GM12864 (cell line): ENCODE measurements around the gene ACER3.

Source experiments
- DNase-seq: peaks from one replicate; pipeline ENCODE4 v3.0.0-alpha.2; 2011; ENCODE audit warnings: low read depth
- H3K4me3 ChIP-seq: 2 replicates; pipeline ENCODE4 v1.5.1; 2011; ENCODE audit warnings: mild to moderate bottlenecking, low read depth, low read length, control low read depth
- TF ChIP-seq, protein P1 (sequence below): IDR thresholded peaks from 2 replicates; pipeline ENCODE4 v1.5.1; 2011; ENCODE audit warnings: low read depth, mild to moderate bottlenecking, moderate library complexity, low read length, control low read depth, inconsistent platforms; ENCODE audit errors: missing control alignments

ACER3 gene

DNA sequence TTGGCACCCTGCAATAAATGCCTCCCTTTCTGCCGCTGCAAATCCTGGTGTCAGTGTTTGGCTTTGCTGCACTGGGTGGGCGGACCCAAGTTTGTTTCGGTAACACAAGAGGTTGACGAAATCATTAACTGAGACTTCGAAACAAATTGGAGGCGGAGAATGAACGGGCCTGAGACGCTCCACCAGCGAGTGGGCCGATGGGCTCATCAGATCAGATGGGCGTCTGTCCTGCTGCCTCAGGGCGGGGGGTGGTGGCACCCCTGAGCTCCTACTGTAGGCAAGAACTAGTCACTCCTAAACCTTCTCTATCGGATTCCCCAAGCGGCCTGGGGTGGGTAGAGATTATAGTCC is 205.1 kb downstream of the ACER3 start:
- DNase-seq = no peak
- H3K4me3 ChIP-seq = peak overlapping the region; percentile 47
- TF ChIP-seq, protein P1, sequence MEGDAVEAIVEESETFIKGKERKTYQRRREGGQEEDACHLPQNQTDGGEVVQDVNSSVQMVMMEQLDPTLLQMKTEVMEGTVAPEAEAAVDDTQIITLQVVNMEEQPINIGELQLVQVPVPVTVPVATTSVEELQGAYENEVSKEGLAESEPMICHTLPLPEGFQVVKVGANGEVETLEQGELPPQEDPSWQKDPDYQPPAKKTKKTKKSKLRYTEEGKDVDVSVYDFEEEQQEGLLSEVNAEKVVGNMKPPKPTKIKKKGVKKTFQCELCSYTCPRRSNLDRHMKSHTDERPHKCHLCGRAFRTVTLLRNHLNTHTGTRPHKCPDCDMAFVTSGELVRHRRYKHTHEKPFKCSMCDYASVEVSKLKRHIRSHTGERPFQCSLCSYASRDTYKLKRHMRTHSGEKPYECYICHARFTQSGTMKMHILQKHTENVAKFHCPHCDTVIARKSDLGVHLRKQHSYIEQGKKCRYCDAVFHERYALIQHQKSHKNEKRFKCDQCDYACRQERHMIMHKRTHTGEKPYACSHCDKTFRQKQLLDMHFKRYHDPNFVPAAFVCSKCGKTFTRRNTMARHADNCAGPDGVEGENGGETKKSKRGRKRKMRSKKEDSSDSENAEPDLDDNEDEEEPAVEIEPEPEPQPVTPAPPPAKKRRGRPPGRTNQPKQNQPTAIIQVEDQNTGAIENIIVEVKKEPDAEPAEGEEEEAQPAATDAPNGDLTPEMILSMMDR = no peak

DNA sequence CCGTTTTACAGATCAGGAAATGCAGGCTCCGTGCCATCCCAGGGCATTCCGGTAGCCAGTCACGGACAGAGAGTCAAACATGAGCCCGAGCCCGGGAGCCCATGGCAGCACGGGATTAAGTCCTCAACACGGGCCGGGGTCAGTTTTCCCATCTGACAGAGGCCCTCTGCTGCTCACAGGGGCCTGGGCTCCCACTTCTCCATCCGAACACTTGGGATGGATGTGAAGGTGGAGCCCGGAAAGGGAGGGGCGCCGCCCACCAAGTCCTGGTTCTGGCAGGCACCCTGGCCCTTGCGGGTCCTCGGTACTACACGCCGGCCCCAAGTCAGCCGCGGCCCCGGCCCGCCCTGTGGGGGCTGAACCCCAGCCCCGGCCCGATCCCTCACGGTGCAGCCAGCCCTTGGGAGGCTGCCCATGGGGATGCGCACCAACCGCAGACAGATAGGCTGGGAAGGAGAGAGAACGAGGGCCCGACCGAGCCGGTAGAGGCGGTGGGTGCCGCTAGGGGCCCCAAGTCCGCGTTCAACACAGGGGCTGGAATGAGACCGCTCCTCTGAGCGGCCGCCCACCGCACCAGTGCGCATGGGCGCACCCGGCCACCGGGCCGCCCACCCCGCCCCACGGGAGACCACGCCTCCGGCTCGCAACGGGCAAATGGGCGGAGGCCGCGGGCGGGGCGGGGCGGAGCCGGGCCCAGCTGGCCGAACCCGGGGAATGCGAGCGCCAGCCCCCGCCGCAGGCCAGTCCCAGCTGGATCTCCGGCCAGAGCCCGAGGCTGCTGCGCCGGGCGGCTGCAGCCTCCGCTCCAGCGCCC is 205.7 kb downstream of the ACER3 start, which contains the start of gene CAPN5:
Gene CAPN5, plus strand, starts transcription at position 743 of the 814 bp plus-strand sequence. CDS start 17,916 bp downstream, outside the sequence.
- DNase-seq = no peak
- peak within 1 kb of the TSS; percentile 47 for H3K4me3 ChIP-seq
- TF ChIP-seq, protein P1 = peak; percentile 20

DNA sequence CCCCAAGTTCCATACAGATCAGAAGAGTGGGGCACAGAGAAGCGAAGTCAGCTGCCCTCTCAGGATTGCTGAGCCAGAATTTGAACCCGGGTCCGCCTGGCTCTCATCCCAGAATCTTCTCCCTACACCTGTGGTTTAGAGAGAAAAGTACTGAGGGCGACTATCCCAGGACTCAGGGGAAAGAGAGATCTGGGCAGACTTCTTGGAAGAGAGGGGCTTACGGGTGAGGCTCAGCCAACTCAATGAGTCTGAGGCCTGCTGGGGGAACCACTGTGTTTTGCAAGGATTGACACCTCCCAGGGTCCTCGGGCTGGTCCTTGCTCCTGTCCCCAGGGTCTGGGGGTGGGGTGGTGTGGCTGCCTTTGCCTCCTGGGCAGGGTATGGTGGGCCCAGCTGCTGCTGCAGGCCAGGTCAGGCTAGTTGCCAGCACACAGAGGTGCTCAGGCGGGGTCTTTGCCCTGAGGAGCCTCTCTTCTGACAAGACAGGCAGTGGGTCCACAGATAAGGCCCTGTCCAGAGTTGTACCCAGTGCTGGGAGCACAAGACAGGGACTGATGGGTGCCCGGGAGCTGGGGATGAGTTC is 207.2 kb downstream of the ACER3 start:
- H3K4me3 ChIP-seq = no peak overlapping the region
- TF ChIP-seq, protein P1 = no peak
- DNase-seq = no peak

DNA sequence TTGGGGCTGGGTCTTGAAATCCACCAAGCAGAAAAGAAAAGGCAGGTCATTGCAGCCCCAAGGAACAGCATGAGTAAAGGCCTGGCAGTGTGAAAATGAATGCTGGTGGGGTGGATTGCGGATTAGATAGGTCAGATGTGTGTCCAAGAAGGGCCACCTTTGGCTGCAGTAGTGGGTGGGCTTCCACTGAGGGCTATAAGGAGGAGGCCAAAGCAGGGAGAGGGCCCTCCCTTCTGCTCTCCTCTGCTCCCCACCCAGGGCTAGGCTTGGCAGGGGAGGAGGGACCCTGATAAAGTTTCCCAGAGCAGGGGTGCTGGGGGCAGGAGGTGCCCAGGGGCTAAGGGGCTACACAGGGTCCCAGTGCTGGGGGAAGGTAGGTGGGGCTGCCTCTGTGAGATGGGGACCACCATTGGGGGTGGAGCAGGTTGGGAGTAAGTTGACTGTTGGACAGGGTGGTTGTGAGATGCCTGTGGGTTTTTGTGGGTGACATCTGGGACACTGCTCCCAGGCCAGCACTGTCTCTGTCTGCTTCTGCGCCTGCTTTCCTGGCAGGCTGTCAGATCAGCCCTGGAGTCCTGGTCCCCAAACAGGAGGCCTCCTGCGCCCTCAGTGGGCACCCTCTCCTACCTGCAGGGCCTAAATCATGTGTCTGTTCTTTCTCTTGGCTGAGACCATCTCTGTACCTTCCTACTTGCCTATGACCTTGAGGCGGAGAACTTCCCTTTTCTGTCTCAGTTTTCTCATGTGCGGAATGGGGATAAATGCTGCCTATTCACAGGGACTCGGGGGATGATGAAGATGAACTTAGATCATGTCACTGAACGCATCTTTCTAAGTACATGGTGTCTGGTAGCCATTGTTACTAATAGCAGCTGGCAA is 208.0 kb downstream of the ACER3 start:
- TF ChIP-seq, protein P1 = no peak
- H3K4me3 ChIP-seq = no peak overlapping the region
- no peak for DNase-seq

DNA sequence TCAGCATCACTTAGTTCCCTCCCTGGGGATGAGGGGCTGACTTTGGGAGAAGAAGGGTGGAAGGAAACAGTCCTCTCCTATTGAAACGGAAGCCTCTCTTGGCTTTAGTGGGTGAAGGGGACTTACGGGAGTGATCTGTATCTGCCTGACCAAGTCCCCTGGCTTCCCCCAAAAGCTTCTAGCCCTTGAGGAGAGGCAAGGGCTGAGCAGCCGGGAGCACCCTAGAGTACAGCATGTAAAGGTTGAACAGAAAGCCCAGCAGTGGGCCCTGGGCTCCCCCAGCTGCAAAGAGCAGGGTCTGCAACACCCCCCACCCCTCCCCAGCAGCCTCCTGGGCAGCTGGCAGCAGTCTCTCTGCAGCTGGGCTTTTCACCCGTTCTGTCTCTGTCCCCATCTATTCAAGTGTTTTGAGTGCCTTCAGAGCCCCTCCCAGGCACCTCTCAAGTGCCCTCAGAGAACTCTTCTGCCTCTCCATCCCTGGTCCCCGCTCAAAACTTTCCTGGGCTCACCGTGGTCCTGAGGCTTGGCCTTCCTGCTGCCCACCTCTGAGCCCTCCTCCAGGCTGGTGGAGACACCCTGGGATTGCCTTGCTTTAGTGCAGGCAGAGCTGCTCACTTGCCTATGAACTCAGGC is 208.7 kb downstream of the ACER3 start:
- DNase-seq = no peak
- H3K4me3 ChIP-seq = no peak overlapping the region
- TF ChIP-seq, protein P1 = no peak

DNA sequence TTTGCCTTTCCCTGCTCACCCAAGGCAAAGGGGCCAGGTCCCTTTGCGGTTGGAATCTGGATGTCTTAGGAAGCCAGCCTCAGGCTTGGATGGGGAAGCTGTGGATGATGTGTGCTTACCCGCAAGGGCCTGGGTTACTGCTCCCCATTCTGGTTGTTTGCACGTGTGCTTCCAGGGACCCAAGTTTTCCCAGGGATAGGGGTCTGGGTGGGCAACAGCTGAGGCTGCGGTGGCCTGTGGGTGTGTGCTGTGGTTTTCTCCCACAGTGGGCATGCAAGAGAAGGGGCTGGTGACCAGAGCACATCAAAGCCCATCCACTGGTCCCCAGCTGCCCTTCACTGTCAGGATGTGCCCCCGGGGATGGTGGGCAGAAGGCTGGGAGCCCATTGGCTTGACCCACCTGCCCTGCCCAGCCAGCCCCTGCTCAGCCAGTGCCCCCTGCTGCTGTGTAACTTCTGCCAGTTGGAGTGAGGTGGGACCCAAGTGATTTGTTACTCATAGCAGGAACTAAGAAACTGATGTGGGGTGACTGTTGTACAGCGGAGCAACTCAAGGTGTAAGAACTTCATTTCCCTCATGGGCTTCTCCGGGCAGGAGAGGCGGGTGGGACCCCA is 209.4 kb downstream of the ACER3 start:
- TF ChIP-seq, protein P1 = no peak
- no peak overlapping the region for H3K4me3 ChIP-seq
- DNase-seq = no peak
